Middle frontal gyrus (tissue), 1 donor: ENCODE measurements around the gene PPP2R2B.

ENCODE experiments used
- DNase-seq: peaks from one replicate; pipeline ENCODE4 v3.0.0-alpha.2; 2015; ENCODE audit warnings: low spot score; ENCODE audit errors: extremely low spot score

Gene PPP2R2B

DNA sequence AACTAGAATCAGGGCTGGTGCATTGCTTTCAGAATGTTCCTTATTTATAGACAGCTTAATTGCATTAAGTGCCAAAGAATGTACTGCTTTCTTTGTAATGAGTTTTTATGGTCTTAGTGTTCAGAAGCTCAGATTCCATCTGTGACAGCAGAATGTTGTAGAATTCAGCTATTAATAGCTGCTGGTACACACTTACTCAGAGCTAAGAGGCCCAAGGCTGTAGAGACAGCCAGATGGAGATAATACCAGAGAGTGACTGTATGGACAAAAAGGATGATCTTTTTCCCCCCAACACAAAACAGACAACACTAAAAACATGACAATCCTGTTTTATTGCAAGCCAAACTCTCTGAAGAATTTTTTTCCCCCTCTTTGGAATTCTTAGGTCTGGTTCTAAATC lies 50.2 kb downstream of the PPP2R2B start:
- no peak for DNase-seq

DNA sequence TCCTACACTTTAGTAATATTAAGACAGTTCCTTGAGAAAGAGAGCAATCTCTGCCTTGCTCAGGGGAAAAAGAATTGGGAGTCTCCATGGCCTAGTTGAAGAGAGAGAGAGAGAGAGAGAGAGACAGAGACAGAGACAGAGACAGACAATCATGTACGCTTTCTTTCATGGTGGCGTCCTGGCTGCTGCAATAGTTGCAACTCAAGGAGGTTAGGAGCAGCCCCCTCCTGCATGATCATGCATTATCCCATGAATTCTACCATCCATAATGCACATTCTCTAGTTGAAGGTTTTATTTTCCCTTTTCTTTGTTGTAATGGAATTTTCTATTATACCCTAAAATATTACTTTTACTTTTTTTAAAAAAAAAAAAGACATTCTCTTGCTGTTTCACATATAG lies 50.7 kb downstream of the PPP2R2B start:
- no peak for DNase-seq

GRCh38 chr5:146825033-146825432 lies 53.5 kb downstream of the PPP2R2B start:
- DNase-seq = no peak

DNA sequence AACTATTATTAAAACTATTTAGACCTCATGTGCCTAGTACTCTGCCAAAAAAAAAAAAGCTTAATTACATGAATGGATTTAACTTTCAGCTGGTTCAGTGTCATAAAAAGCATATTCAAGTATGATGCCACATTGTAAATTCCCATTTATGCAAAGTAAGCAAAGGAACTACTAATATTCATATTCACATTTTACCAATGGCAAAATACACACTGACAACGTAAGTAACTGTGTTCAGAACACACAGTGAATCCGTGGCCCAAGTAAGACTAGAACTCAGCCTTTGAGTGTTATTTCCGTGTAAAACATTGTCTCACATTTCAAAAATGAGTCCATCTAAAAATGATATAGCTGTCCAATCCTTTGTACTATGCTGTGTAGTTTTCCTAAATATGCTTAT lies 56.8 kb downstream of the PPP2R2B start:
- no peak for DNase-seq

DNA sequence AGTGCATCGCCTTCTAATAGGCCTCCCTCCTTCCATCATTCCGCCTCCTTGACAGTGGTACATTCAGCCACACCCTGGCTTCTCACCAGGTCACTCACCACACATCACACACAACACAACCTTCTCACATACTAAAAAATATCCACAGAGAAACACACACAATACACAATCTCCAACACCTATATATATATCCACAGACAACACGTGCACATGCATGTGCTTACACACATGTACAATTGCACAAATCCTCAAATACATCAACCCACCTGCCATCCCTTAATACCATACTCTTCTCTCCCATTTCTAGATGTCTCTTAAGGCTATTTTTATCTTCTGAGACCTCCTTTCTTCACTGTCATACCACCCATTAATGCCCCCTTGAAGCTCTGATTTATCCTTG lies 57.6 kb downstream of the PPP2R2B start:
- DNase-seq = no peak

GRCh38 chr5:146818822-146819221 lies 59.7 kb downstream of the PPP2R2B start:
- DNase-seq = no peak

GRCh38 chr5:146817973-146818372 lies 60.6 kb downstream of the PPP2R2B start:
- DNase-seq = no peak

DNA sequence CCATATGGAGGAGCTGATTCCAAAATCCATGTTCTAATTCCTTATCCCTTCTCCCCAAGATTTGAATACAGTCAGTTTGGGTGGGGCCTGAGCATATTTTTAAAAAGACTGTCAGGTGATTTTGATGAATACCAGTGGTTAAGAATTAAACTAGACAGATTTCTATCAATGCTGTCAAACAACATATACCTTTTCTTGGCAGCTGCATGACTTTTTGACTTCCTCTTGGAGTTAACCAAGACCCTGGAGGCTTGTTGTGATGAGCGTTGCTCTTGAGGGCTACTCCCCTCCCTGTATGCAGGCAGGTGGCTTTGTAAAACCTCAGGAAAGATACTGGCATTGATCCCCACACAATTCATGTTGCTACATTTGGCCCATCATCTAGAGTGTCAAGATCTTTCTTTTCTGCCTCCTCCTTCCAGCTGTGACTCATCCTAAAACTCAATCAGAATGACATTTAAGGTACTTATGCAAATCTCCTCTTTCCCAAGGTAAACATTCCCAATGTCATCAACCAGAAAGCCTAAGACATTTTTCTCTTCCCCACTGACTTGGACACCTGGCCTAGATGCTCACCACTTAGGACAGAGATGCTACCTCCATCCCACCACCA lies 61.7 kb downstream of the PPP2R2B start:
- no peak for DNase-seq

DNA sequence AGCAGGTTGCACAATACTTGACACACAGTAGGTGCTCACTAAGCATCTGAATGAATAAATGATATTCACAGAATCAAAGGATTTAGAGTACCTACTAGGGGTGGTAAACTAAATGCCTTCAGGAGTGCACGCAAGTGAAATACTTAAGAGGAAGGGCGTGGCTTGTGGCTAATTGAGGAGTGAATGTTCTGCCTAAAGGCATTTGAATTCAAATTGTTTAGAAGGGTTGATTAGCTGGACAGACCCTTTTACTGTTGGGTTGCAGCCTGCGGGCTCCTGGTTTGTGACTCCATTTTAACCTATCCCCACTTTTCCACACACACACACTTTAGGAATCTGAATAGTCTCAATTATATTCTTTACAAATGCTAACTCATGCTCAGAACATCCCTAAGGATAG lies 63.1 kb downstream of the PPP2R2B start:
- no peak for DNase-seq

GRCh38 chr5:146813346-146814157 lies 65.0 kb downstream of the PPP2R2B start:
- no peak for DNase-seq

DNA sequence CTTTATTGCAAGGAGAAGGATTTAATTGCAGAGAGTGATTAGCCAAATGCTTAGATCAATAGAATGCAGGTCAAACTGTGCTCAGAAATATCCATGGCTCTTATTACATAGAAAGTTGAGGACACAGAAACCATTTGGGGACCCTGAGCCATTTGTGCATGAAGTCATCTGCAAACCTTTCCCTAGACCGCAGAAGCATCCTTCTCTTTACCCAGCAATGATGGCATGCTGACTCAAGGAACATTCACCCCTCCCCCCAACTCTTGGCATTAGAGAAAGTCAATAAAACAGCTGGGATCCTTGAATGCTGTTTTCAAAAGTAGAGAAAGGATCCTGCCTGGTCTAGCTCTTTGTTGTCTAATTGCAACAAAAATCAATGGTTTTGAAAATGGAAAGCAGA lies 73.5 kb downstream of the PPP2R2B start:
- no peak for DNase-seq

GRCh38 chr5:146802945-146803522 lies 75.5 kb downstream of the PPP2R2B start:
- no peak for DNase-seq

DNA sequence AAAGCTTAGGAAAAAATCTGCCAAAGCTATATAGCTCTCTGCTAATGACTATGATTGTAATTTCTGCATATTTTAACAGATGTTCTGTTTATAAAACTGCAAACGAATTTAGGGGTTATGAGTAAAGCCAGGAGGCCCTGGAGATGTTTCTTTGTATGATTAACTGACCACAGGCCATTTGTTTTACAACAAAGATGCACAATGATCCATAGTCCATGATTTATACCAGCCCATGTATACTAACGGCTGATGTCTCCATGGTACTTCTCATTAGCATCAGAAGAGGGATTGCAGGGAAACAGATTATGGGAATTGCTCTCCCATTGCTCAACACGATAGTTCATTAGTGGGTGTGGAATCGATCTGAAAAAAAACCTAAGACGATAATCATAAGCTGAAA lies 78.9 kb downstream of the PPP2R2B start:
- no peak for DNase-seq

- DNase-seq = no peak
Observed at GRCh38 chr5:146799231-146799630, 79.3 kb downstream of the PPP2R2B start.

GRCh38 chr5:146797658-146798057 lies 80.9 kb downstream of the PPP2R2B start:
- no peak for DNase-seq

DNA sequence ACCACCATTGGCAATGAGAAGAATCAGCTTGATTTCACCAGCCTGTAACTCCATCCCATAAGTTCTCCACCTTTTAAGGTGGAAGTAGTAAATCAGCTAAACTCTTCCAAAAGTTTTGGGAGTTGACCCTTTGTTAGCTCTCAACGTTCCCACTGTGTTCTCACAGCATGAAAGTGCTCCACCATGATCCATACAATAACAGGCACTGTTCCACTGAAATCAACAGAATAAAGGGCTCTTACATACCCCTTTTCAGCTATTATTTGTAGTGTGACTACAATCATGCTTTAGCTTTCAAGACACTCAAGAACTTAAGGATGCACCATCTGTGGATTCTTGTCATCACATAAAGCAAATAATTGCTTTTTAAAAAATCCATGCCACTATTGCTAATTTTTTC lies 81.6 kb downstream of the PPP2R2B start:
- no peak for DNase-seq

DNA sequence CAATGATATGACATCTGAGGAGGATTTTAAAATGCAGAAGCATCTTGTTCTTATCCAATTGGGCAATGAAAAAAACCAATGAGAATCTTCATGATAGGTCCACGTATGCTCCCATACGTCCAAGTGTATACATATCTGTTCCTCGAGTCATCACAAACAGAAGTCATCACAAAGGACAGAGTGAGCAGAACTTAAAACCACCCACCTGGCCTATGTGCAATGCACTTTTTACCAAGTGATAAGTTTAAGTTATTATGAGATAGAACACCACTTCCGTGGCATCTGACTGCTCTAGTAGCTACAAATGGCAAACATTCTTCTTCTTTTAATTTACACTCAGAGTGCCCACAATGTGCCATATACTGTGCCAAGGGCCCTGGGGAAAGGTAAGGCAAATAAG lies 82.4 kb downstream of the PPP2R2B start:
- no peak for DNase-seq

- DNase-seq = no peak
Observed at GRCh38 chr5:146794326-146795029, 84.1 kb downstream of the PPP2R2B start.

GRCh38 chr5:146793709-146794108 lies 84.8 kb downstream of the PPP2R2B start:
- no peak for DNase-seq

- no peak for DNase-seq
Observed at GRCh38 chr5:146791471-146791870, 87.1 kb downstream of the PPP2R2B start.

- no peak for DNase-seq
Observed at GRCh38 chr5:146789712-146790653, 88.6 kb downstream of the PPP2R2B start.
